ENCODE results near the gene MYH3.

MYH3 gene

GRCh38 chr17:10648956-10649355 lies 8.2 kb downstream of the MYH3 start:
- no peak for DNase-seq

GRCh38 chr17:10648381-10648780 lies 8.7 kb downstream of the MYH3 start:
- no peak for DNase-seq

GRCh38 chr17:10646392-10646990 lies 10.6 kb downstream of the MYH3 start:
- DNase-seq = no peak

GRCh38 chr17:10640475-10640874 lies 16.6 kb downstream of the MYH3 start:
- DNase-seq = no peak

- no peak for DNase-seq
Measured at GRCh38 chr17:10638151-10638550, 19.0 kb downstream of the MYH3 start.

GRCh38 chr17:10635290-10635689 lies 21.8 kb downstream of the MYH3 start:
- DNase-seq = no peak

- DNase-seq = no peak
Measured at GRCh38 chr17:10633738-10634379, 23.2 kb downstream of the MYH3 start.

- DNase-seq = no peak
Measured at GRCh38 chr17:10631701-10632100, 25.4 kb downstream of the MYH3 start.

GRCh38 chr17:10631048-10631700 lies 25.9 kb downstream of the MYH3 start:
- DNase-seq = no peak

GRCh38 chr17:10629706-10630105 lies 27.4 kb downstream of the MYH3 start:
- DNase-seq = no peak

GRCh38 chr17:10628756-10629155 lies 28.4 kb downstream of the MYH3 start:
- no peak for DNase-seq

GRCh38 chr17:10626390-10626789 lies 30.7 kb downstream of the MYH3 start:
- no peak for DNase-seq

- DNase-seq = no peak
Measured at GRCh38 chr17:10624969-10625368, 32.1 kb downstream of the MYH3 start.

- no peak for DNase-seq
Measured at GRCh38 chr17:10623737-10624338, 33.3 kb downstream of the MYH3 start.

- DNase-seq = no peak
Measured at GRCh38 chr17:10622617-10623485, 34.3 kb downstream of the MYH3 start.

- DNase-seq = no peak
Measured at GRCh38 chr17:10621397-10621796, 35.7 kb downstream of the MYH3 start.

- DNase-seq = no peak
Measured at GRCh38 chr17:10620823-10621222, 36.3 kb downstream of the MYH3 start.

- DNase-seq = no peak
Measured at GRCh38 chr17:10618202-10618635, 38.9 kb downstream of the MYH3 start.

GRCh38 chr17:10617120-10617505 lies 40.0 kb downstream of the MYH3 start:
- no peak for DNase-seq

GRCh38 chr17:10616502-10617119 lies 40.5 kb downstream of the MYH3 start:
- no peak for DNase-seq

GRCh38 chr17:10614536-10615155 lies 42.5 kb downstream of the MYH3 start:
- no peak for DNase-seq

Data from SIG-M5 (cell line).